SKM-1 (cell line): ENCODE results near the gene DSP.

Experiments
- DNase-seq: peaks from one replicate; lab custom pipeline; 2025; ENCODE audit not compliant: unreplicated experiment; lab: John Stamatoyannopoulos, UW

The DSP gene

DNA sequence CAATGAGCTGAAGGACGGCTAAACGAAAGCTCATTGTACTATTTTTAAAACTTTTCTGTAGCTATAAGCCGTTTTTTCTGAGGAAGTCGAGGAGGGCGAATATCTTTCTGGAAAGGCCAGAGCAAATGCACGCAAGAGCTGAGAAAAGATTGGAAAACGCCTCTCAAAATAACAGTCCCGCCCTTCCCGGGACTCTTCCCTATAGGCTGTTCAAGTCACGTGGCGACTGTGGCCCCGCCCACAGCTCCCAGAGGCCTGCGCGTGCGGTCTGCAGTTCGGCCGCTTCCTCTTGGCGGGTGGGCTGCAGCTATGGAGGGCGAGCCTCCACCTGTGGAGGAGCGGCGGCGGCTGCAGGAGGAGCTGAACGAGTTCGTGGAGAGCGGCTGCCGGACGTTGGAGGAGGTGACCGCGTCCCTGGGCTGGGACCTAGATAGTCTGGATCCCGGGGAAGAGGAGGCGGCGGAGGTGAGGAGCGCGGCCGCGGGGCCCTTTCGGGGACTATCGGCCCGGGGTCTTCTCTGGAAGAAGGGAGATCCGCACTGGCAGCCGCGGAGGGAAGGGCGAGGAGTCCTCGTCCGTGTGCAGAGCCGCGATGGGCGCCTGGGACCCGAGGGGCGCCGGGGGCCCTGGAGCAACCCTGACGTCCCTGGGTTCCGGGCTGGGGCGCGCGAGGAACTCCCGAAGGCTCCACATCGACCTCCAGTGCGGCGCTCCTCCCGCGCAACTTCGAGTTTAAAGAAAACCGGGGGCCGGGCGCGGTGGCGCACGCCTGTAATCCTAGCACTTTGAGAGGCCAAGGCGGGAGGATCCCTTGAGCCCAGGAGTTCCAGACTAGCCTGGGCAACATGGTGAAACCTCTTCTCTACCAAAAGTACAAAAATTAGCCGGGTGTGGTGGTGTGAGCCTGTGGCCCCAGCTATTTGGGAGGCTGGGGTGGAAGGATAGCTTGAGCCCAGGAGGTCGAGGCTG lies 48.8 kb downstream of the DSP start, which contains the start of gene SNRNP48:
SNRNP48 (plus strand) TSS at position 250 of the 969 bp plus-strand sequence; CDS start at position 310, 60 bp downstream.
- DNase-seq, result peak; percentile 86

DNA sequence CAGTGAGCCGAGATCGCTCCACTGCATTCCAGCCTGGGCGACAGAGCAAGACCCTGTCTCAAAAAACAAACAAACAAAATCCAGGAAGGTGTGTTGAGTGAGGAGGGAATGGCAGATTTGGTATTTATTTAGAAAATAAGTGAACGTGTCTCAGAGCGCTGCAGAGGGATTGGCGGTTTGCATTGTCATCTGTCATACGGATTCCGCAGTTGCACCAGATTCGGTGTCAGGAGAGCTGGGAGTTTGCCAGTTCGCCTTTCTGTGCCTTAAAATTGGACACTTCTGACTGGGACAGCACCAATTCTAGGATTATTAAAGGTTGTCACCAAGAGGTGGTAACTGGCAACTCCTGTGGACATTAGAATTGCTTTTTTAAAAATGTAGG lies 49.4 kb downstream of the DSP start:
- no peak for DNase-seq

DNA sequence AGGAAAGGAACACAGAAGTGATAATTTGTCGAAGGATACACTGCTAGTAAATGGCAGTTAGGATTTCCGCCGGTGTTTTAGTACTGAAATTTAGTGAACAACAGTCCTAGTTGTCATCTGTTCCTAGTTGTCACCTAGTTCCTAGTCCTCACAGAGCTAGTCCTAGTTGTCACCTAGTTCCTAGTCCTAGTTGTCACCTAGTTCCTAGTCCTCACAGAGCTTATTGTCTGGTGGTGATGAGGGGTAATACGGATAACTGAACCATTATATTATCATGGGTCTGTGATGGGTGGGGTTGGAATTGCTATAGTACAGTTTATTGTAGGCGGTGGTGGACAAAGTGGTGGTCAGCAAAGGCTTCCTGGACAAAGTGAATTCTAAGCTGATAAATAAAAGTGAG lies 50.3 kb downstream of the DSP start:
- DNase-seq, result no peak

DNA sequence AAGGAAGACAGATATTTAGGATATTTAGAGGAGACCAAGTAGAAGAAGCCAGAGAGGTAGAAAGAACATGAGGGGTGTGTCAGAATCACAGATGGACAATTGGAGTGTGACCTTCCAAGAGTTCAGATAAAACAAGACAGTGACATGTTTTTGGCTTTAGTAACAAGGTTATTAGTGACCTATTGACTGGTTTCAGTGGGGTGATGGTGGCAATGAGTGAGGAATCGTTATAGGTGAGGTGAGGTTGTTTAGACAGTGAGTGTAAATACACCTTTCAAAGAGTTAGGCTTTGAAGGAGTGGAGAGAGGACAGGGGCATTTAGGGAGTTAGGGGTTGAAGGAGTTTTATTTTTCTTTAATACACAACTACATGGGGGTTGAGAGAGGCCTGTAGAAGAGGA lies 51.8 kb downstream of the DSP start:
- DNase-seq, result no peak

DNA sequence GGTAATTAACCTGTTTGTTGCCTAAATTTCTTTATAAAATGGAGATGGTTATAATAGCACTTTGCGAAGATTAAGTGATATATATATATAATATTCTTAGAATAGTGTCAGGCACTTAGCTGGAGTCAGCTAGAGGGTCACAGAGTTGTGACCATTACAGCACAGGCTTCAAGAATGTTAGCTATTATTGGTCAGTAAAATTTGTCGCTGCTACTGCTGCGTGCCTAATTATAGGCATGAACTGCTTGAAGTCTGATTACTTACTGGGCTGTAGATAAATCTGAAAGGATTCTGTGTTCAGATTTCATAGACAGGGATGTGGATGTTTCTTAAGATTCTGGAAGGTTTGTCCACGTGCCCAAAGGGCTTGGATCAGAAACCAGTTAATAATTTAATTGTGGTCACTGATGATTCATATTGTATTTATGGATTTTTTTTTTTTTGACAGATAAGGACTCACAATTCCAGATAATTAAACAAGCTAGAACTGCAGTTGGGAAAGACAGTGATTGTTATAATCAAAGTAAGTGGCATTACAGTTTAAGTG lies 53.2 kb downstream of the DSP start:
- DNase-seq, result no peak

DNA sequence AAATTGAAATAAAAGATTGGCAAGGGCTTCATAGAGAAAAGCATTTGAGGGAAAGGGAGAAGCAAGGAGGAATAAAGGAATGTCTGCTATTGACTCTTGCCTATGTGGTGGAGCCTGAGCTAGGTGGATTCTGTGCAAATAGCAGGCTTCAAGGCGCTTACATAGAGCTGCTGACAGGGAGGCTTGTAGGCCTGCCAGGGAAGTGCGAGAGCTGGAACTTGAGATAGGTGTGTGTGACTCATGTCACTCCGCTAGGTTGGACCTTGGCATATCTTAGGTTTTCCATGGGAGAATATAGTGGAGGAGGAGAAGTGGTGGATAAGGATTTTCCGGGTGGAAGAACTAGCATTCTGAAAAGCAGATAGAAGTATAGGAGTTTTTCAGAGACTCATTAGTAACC lies 62.5 kb downstream of the DSP start:
- DNase-seq, result no peak

DNA sequence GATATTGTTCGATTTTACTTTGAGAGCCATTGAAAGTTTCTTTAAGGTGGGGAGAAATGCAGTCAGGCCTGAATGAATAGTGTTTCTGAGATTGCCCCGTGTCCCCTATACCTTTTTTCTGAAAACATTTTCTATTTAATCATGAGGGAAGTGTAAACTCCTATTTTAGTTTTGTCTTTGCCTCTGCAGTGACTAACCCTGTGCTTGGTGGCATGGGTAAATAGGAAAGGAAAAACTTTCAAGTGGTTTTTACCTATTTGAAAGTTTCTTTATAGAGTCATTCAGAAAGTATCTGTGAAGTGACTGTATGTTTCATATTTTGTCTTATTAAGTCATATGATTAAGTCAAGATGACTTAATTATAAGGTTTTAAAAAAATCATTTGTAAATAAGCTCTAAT lies 63.0 kb downstream of the DSP start:
- DNase-seq, result no peak

DNA sequence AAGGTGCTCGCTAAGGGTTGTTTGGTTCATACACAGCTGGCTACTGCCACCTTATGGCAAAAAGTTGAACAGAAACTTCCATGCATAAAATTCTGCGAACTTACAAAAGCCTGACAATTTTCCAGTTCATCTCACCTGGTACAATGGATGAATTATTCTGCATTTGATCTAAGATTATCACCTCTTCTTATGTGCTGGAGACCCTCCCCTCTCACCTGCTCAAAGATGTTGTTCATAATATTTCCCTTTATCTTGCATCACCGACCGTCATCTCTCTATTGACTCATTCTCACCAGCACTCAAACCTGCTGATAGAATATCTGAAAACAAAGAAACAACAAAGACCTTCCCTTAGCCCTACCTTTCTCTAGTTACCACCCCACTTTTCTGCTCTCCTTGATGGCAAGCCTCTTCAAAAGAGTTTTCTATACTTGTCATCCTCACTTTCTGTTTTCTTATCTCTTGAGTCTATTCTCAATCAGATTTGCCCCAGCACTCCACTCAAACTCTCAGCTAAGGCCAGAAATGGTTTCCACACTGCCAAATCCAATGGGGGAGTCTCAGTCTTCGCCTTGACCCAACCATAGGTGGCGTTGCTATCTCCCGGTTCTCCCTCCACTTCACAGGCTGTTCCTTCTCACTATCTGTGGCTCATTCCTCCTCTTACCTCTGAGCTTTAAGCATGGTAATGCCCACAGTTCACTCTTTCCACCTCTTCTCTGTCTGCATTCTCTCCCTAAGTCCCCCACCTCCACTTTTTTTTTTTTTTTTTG lies 74.3 kb downstream of the DSP start:
- DNase-seq, result peak; percentile 10

DNA sequence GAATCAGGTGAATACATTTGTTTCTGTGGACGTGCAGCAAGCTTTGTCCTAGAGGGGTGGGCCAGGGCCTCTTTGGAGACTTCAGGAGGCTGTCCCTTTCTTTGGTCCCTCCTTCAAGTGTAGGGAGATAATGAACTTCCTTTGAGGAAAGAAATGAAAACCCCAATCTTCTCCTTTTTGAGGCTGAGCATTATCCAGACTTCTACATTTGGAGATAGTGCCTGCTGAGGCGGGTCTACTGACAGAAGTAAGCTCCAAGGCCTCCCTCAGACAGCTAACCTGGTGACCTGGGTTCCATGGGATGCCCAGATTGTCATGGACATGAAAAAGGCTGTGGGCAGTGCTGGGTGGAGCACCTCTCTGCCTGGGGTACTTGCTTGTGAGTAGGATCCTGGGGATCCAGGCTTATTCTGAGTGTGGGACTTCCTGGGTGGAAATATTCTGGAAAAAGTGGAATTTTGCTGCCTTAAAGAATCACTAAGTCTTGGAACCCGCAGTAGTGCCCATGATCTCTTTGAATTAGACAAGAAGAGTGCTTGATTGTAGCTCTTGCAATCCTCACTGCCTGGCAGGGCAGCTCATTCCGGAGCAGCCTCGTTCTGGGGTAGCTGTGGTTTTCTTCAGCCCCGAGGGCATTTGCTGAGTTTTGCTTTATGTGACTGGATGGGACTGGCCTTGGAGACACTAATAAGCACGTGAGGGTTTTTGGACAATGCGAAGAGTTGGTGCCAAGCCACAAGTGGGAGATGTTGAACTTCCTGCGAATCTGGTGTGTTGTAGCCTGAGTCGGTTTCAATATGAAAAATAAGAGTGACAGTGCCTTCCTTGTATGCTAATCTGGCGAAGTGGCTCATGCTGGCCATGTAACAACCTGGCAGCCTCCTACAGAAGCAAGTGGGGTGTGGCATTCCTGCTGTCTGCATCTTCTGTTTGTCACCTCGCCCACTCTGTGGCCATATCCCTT lies 76.6 kb downstream of the DSP start:
- DNase-seq, result peak; percentile 53

DNA sequence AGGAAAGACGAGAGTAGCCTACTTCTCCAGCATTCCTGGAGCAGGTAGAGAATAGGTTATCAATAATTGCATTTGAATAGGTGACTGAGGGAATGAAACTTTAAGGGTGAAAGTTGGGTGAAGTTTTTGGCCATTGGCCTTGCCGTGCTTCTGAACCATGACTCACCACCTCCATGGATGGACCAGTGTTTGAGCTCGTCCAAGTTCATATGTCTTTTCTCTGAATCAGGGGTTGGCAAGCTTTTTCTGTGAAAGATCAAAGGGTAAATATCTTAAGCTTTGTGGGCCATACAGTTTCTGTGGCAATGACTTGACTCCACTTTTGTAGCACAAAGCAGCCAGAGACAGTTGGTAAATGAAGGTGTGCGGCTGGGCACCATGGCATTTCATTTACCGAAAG lies 80.3 kb downstream of the DSP start:
- no peak for DNase-seq

DNA sequence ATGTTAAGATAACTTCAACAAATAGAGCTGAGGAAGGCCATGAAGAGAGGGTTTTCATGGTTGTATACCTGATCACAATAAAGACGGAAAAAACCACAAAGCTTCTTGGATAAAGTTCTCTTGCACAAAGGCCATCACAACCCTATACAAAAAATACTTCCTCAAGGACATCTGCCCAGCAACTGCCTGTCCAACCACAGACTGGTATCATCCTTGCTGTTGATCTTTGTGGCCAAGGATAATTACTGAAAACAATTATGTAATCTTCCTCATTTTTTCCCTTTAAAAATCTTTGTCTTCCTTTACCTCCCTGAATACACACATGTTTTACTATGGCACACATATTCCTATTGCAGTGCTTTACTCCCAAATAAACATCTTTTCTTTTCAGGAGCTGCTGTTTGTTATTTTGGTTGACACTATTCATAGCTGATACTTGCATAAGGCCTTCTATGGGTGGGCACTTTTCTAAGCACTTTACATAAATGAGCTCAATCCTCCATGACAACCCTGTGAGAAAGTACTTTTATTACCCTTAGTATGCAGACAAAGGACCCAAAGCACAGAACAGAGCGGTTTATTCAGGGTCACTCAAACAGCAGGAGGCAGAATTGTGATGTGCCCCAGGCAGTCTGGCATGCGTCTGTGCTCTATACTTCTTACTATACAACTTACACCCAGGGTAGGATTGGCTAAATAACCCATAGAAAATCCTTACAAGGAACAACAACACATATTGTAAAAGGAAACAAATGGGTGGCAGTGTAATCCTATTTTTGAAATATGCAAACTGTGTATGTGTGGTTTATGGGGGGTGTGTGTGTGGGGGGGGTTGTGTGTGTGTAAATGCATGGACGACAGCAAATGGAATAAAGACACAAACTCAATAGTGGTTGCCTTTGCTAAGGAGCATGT lies 83.6 kb downstream of the DSP start:
- DNase-seq, result peak; percentile 72

DNA sequence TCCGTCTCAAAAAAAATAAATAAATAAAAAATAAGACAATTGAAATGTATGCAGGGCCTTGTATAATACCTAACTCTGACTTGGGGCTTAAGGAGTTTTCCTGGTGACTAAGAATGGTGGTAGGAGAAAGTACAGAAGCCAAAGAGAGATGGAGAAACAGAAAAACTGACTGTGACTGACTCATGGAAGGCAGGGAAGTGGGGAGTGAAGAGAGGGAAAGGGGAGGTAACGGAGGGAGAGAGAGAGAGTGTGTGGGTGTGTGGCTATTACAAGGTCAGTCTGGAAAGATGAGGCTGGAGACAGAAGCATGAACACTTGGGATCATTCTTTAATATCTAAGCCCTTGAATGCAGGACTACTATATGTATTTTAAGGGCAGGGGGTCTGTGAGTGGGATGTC lies 87.0 kb downstream of the DSP start:
- no peak for DNase-seq

DNA sequence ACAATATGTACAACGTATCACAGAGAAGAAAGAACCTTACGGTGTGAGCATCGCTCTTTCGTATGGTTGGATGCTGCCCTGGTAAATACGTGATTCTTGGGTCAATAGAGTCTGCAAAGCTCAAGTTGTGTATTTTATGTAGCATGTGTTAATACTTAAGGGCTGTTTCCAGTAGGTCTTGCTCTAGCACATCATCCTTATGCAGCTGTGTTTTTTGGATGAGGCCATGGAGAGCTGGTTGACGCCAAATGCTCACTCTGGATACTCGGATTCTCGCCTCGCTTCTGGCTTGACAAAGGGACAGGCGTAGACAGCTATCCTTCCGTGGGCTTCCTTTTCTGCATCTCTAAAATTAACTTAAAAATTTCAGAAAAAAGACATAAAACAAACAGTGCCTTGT lies 87.4 kb downstream of the DSP start:
- DNase-seq, result no peak

DNA sequence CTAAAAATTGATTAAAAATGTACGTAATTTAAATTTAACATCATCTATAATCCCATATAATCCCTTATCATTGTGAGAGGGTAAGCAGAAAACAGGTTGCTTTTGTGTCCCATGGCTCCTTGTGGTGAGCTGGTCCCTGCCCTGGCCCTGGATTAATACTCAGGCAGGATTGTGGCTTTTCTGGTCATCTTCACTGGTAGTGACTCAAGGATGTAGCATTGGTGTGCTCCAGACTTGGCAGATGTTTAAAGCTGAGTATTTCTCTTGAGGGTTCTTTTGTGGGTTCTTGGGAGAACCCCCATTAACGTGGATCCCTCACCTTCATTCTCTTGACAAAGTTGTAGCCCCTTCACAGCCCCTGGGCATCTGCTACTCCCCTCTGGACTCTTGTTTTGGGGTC lies 87.8 kb downstream of the DSP start:
- no peak for DNase-seq

DNA sequence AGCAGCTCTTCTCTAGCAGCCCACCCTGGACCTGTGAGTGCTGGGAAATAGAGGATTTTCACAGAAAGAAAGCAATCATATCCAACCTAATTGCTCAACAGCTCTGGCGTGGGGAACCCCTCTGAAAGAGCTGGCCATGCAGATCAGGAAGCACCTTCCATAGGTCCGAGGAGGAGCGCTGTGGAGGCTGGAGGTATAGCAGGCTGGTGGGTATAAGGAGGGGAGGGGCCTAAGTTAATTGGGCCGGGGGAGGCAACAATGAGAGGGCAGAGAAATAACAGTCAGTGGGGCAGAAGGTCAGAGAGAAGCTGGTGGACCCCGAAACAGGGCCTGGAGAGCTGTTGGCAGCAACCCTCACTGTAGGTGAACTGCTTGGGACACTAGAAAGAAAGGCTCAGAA lies 89.3 kb downstream of the DSP start:
- no peak for DNase-seq

DNA sequence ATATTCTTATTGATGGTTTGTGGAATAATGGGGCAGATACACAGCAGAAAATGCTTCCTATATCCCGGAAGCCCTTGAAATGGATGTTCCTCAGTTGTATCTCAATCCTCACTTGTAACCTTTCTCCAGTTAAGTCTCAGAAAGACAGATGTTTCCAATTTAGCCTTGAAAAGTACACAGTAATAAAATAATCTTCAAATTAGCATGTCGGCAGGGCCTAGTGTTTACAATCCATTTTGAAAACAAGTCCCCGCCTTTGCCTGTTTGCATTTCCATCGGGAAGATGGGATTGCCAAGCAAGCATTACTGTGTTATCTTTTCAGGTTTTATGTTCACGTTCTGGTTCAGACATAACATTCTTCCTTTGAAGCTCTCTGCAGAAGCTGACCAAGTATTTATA lies 90.0 kb downstream of the DSP start:
- DNase-seq, result no peak

DNA sequence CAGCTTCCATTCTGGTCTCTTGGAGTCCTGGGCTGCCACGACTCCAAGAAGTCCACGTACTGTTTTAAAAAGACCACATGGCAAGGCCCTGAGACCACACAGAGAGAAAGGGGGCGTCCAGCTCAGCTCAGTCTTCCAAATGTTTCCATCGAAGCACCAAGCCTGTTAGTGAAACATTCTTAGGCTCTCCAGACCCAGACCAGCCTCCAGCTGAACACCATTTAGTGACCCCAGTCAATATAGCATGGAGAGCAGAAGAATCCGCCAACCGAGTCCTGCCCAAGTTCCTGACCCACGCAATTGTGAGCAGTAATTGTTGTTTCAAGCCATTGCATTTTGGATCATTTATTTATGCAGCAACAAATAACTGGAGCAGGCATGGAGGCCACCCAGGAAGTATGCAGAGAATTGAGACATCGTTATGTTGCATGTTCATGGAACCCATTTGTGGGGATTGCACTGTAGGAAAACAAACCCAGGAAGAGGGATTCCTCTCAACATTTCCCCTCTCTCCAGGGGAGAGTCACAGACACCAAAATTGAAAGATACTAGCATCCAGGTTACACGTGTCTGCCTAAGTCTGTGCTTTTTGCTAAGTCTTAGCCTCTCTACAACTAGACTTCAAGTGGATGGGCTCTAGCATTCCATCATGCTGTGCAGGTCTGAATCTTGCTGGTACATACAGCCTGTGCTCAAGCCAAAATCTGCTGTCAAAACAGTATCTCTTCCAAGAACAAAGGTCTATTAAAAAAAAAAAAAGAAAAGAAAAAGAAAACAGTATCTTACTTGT lies 91.2 kb downstream of the DSP start:
- DNase-seq, result no peak

DNA sequence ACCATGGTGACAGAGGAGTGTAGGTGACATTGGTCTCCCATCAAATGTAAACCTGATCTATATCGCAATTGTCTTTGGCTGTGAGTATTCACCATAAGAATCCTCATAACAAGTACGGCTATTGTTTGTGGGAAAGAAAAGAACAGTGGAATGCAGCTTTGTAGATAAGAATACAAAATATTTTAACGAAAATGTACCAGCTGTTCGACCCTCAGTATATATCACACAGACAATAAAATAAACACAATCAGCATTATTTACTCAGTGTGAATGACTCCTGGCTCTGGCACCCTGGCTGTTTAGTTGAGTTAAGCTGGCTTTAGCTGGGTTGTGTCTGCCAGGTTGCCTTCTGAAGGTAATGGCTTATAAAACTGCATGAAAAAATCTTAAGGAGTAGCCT lies 91.9 kb downstream of the DSP start:
- no peak for DNase-seq

DNA sequence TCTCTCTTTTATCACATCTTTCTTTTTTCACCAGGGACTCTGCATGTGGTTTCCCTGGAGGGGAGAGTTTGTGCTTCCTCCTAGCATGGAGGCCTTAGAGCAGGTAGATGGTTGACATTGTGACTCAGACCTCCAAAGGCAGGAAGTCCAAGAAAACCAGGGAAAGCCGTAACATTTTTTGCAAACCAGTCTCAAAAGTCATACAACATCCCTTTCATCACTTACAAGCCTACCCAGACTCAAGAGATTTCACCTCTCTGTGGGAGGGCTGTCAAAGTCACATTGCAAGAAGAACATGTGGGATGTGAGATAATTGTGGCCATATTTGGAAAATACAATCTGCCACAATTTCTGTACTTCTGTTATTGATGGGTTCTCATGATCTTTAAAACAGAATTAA lies 94.7 kb downstream of the DSP start:
- DNase-seq, result no peak
